ENCODE measurements around the gene AP4S1. TPM values are rescaled to one million over a fixed set of nuclear protein-coding genes. Genes with fewer than 3 reads are reported as not detected.
A peak's percentile ranks its signal among the peaks of the same experiment; 100 is the strongest.
"Not testable (repeated sequence)": the region's sequence is repeated elsewhere in the genome, so short reads cannot be mapped to it uniquely, and the experiment has no call there.

The AP4S1 gene
- total RNA-seq, 1 donor from 2014 or later: 11.4 TPM

- TF ChIP-seq, protein P1, sequence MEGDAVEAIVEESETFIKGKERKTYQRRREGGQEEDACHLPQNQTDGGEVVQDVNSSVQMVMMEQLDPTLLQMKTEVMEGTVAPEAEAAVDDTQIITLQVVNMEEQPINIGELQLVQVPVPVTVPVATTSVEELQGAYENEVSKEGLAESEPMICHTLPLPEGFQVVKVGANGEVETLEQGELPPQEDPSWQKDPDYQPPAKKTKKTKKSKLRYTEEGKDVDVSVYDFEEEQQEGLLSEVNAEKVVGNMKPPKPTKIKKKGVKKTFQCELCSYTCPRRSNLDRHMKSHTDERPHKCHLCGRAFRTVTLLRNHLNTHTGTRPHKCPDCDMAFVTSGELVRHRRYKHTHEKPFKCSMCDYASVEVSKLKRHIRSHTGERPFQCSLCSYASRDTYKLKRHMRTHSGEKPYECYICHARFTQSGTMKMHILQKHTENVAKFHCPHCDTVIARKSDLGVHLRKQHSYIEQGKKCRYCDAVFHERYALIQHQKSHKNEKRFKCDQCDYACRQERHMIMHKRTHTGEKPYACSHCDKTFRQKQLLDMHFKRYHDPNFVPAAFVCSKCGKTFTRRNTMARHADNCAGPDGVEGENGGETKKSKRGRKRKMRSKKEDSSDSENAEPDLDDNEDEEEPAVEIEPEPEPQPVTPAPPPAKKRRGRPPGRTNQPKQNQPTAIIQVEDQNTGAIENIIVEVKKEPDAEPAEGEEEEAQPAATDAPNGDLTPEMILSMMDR (conservative IDR thresholded peaks at IDR 0.05): no peak
- Mint-ChIP-seq H3K27ac (peak overlapping the region; percentile 5), H3K4me3 (no peak overlapping the region), H3K9me3 (peaks cover 10% of the 10 kb centered on the region), H3K4me1 (ENCODE audit: unreplicated experiment) (peaks cover 26% of the 10 kb centered on the region), H3K36me3 (peaks cover 53% of the 10 kb centered on the region), H3K27me3 (no peaks in the 10 kb centered on the region)
- no peak for DNase-seq (ENCODE audit: extremely low spot score, unreplicated experiment)
These were observed 24.7 kb upstream of the AP4S1 start for GRCh38 chr14:31000629-31001338.

- Mint-ChIP-seq H3K9me3 (peaks cover 10% of the 10 kb centered on the region), H3K27ac (no peak overlapping the region), H3K36me3 (peaks cover 53% of the 10 kb centered on the region), H3K4me1 (ENCODE audit: unreplicated experiment) (peaks cover 22% of the 10 kb centered on the region), H3K4me3 (no peak overlapping the region), H3K27me3 (no peaks in the 10 kb centered on the region)
- TF ChIP-seq, protein P1 (conservative IDR thresholded peaks at IDR 0.05): no peak
- no peak for DNase-seq (ENCODE audit: extremely low spot score, unreplicated experiment)
These were observed 24.1 kb upstream of the AP4S1 start for GRCh38 chr14:31001339-31001658.

GRCh38 chr14:31003284-31003683 is 22.2 kb upstream of the AP4S1 start:
- DNase-seq (ENCODE audit: extremely low spot score, unreplicated experiment): no peak
- no peak overlapping the region for H3K27ac Mint-ChIP-seq
- TF ChIP-seq, protein P1 (conservative IDR thresholded peaks at IDR 0.05): no peak
- no peaks in the 10 kb centered on the region for H3K27me3 Mint-ChIP-seq
- no peak overlapping the region for H3K4me3 Mint-ChIP-seq
- H3K4me1 Mint-ChIP-seq (ENCODE audit: unreplicated experiment): peaks cover 11% of the 10 kb centered on the region
- H3K9me3 Mint-ChIP-seq: peaks cover 5% of the 10 kb centered on the region
- peaks cover 48% of the 10 kb centered on the region for H3K36me3 Mint-ChIP-seq

DNA sequence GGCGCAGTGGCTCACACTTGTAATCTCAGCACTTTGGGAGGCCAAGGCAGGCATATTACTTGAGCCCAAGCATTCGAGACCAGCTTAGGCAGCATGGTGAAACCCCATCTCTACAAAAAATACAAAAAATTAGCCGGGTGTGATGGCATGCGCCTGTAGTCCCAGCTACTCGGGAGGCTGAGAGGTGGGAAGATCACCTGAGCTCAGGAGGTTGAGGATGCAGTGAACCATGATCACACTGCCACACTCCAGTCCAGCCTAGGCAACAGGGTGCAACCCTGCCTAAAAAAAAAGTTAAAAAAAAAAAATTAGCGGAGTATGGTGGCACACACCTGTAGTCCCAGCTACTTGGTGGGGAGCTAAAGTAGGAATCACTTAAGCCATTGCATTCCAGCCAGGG is 21.4 kb upstream of the AP4S1 start:
- H3K36me3 Mint-ChIP-seq: peaks cover 43% of the 10 kb centered on the region
- peaks cover 11% of the 10 kb centered on the region for H3K4me1 Mint-ChIP-seq (ENCODE audit: unreplicated experiment)
- H3K9me3 Mint-ChIP-seq; DNase-seq (ENCODE audit: extremely low spot score, unreplicated experiment); H3K27ac Mint-ChIP-seq; H3K27me3 Mint-ChIP-seq; H3K4me3 Mint-ChIP-seq: not testable (repeated sequence)

- no peak overlapping the region for H3K4me3 Mint-ChIP-seq
- no peak overlapping the region for H3K27ac Mint-ChIP-seq
- DNase-seq (ENCODE audit: extremely low spot score, unreplicated experiment): no peak
- H3K9me3 Mint-ChIP-seq: no peaks in the 10 kb centered on the region
- TF ChIP-seq, protein P1 (conservative IDR thresholded peaks at IDR 0.05): no peak
- peaks cover 19% of the 10 kb centered on the region for H3K36me3 Mint-ChIP-seq
- H3K4me1 Mint-ChIP-seq (ENCODE audit: unreplicated experiment): no peaks in the 10 kb centered on the region
- no peaks in the 10 kb centered on the region for H3K27me3 Mint-ChIP-seq
These were observed 18.7 kb upstream of the AP4S1 start for GRCh38 chr14:31006703-31007102.

GRCh38 chr14:31009836-31010574 is 15.4 kb upstream of the AP4S1 start:
- no peak for DNase-seq (ENCODE audit: extremely low spot score, unreplicated experiment)
- no peak overlapping the region for H3K4me3 Mint-ChIP-seq
- H3K36me3 Mint-ChIP-seq: peaks cover 16% of the 10 kb centered on the region
- TF ChIP-seq, protein P1 (conservative IDR thresholded peaks at IDR 0.05): no peak
- H3K9me3 Mint-ChIP-seq: no peaks in the 10 kb centered on the region
- H3K27me3 Mint-ChIP-seq: no peaks in the 10 kb centered on the region
- H3K4me1 Mint-ChIP-seq (ENCODE audit: unreplicated experiment): no peaks in the 10 kb centered on the region
- H3K27ac Mint-ChIP-seq: no peak overlapping the region

Measured in type B pancreatic cell (in vitro differentiated cells).